ENCODE results near the gene SHISA2.

- TF ChIP-seq EGR1 (IDR thresholded peaks at IDR 0.05; ENCODE audit: low read depth in 2 of 2) = no peak
- TF ChIP-seq JUND (IDR thresholded peaks at IDR 0.05) = no peak
- TF ChIP-seq CTCF (IDR thresholded peaks at IDR 0.05; ENCODE audit: low read depth, low read length, missing input control) = no peak
- no peak for TF ChIP-seq RAD21 (IDR thresholded peaks at IDR 0.05)
- TF ChIP-seq ZBTB33 (IDR thresholded peaks at IDR 0.05) = no peak
- no peak for TF ChIP-seq REST (IDR thresholded peaks at IDR 0.05)
- TF ChIP-seq RXRA (IDR thresholded peaks at IDR 0.05) = no peak
- no peak for TF ChIP-seq MAX (IDR thresholded peaks at IDR 0.05)
- TF ChIP-seq YY1 (IDR thresholded peaks at IDR 0.05) = no peak
- no peak for TF ChIP-seq SP1 (IDR thresholded peaks at IDR 0.05)
- no peak for TF ChIP-seq HNF4A (conservative IDR thresholded peaks at IDR 0.05)
- no peak for TF ChIP-seq FOXA1 (IDR thresholded peaks at IDR 0.05)
- no peak for TF ChIP-seq TAF1 (conservative IDR thresholded peaks at IDR 0.05)
- no peak for TF ChIP-seq GABPA (IDR thresholded peaks at IDR 0.05 in 1 of 2, conservative IDR thresholded peaks at IDR 0.05 in 1 of 2)
Measured at GRCh38 chr13:26019251-26019650, 32.6 kb downstream of the SHISA2 start.

All from liver (tissue), 3 donors.